Measurements from ENCODE around the gene AXIN1.
"Not testable (repeated sequence)": the region's sequence is repeated elsewhere in the genome, so short reads cannot be mapped to it uniquely, and the experiment has no call there.

AXIN1 gene

GRCh38 chr16:264440-264951 is 88.0 kb downstream of the AXIN1 start:
- no peak for DNase-seq

GRCh38 chr16:263944-264343 is 88.6 kb downstream of the AXIN1 start:
- DNase-seq, result no peak

DNA sequence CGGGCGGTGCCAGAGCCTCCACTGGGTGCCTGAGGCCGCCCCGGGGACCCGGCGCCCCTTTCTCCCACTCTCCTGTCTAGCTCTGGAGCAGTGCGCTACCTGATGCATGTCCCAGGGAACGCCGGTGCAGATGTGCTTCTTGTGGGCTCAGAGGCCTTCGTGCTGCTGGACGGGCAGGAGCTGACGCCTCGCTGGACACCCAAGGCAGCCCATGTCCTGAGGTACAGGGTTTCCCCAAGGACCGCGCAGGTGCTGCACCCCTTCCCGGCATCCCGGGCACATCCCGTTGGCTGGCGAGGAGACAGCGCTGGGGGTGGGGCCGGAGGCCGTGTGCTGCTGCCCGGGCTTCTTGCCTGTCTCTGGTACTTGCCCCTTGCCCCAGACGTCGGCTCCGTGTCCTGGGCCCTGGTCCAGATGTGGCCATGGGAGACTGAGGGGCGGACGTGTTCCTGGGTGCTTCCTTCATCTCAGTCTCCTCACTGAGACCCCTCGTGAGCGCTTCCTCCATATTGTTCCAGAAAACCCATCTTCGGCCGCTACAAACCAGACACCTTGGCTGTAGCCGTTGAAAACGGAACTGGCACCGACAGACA is 89.2 kb downstream of the AXIN1 start:
- no peak for DNase-seq

GRCh38 chr16:262121-262745 is 90.3 kb downstream of the AXIN1 start:
- DNase-seq, result no peak

DNA sequence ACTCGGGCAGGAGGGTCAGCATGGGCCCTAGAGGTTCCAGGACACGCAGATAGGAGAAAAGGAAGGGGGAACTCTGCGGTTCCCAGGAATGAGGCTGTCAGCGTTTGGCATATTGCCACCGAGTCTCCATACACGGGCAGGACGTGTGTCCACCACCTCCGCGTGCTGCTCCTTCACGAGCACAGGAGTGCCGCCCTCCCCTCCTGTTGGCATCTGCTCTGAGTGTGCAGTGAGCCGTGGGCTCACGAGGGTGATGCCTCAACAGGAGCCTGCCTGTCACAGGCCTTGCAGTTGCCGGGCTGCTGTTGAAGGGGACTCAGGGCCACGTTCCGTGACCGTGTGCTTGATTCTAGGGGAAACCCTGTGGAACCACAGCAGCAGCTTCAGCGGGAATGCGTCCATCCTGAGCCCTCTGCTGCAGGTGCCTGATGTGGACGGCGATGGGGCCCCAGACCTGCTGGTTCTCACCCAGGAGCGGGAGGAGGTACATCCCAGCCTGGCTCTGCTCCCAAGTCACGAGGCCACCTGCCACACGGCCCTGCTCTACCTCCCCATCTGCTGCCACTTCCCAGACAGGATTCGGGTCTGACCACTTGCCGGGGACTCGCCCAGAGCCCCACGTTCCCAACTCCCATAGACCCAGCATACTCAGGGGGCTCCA is 91.4 kb downstream of the AXIN1 start:
- DNase-seq, result no peak

DNA sequence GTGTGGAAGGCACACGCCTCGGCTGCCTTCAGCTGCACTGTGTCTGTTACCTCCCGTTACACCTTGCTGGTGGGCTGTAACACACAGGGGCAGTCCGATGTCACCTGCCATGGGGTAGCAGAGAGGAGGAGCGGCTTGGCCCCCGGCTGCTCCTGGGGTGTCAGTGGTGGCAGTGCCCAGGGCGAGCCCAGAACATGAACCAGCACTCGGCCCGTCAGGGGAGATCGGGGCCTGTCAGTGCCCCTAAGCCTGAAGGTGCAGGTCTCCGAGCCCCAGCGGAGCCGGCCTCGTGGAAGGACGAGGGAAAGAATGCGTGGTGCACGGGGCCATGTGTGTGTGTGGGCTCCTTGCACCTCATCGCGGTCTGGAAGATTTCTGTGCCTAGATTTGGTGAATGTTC is 92.2 kb downstream of the AXIN1 start:
- no peak for DNase-seq

DNA sequence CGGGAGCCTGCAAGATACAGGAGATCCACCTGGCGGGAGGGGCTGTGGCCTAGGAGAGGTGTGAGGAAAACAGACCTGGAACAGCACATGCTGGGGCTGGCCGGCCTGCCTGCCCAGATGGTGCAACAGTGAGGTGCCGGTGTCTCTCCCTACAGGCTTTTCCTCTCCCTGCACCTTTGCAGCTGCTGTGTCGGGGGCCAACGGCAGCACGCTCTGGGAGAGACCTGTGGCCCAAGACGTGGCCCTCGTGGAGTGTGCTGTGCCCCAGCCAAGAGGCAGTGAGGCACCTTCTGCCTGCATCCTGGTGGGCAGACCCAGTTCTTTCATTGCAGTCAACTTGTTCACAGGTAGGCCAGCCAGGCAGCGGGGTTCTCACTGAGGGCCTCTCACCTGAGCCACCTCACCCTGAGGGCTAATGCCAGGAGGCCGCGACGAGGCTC is 92.7 kb downstream of the AXIN1 start:
- no peak for DNase-seq

GRCh38 chr16:259226-259625 is 93.3 kb downstream of the AXIN1 start:
- DNase-seq, result no peak

- not testable (repeated sequence) for DNase-seq
These were observed 94.4 kb downstream of the AXIN1 start for GRCh38 chr16:258091-258490.

DNA sequence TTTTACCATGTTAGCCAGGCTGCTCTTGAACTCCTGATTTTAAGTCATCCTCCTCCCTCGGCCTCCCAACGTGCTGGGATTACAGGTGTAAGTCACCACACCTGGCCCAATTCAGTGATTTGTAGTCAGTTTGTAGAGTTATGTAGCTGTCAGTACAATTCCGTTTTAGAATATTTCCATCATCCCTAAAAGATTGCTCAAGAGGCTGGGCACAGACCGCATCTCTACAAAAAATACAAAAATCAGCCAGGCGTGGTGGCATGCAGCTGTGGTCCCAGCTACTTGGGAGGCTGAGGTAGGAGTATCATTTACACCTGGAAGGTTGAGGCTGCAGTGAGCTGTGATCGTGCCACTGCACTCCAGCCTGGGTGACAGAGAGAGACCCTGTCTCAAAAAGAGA is 97.3 kb downstream of the AXIN1 start:
- no peak for DNase-seq

GRCh38 chr16:254461-254860 is 98.1 kb downstream of the AXIN1 start:
- no peak for DNase-seq

DNA sequence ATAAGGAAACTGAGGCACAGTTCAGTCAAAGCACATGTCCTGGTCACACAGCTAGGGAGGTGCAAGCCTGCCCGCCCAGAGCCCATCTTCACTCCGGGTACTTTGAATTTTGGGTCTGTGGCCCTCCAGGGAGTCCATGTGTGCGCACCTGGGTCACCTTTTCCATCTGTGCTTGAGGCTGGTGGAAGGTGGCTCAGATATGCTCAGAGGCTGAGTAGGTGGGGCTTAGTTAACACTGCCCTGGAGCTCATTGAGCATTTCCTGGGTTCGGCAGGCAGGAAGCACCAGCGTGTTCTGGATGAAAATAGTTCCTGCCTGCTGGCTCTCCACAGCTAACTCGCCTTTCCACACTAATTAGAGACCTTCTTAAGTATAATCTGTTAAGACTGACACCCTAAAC is 98.7 kb downstream of the AXIN1 start:
- no peak for DNase-seq

DNA sequence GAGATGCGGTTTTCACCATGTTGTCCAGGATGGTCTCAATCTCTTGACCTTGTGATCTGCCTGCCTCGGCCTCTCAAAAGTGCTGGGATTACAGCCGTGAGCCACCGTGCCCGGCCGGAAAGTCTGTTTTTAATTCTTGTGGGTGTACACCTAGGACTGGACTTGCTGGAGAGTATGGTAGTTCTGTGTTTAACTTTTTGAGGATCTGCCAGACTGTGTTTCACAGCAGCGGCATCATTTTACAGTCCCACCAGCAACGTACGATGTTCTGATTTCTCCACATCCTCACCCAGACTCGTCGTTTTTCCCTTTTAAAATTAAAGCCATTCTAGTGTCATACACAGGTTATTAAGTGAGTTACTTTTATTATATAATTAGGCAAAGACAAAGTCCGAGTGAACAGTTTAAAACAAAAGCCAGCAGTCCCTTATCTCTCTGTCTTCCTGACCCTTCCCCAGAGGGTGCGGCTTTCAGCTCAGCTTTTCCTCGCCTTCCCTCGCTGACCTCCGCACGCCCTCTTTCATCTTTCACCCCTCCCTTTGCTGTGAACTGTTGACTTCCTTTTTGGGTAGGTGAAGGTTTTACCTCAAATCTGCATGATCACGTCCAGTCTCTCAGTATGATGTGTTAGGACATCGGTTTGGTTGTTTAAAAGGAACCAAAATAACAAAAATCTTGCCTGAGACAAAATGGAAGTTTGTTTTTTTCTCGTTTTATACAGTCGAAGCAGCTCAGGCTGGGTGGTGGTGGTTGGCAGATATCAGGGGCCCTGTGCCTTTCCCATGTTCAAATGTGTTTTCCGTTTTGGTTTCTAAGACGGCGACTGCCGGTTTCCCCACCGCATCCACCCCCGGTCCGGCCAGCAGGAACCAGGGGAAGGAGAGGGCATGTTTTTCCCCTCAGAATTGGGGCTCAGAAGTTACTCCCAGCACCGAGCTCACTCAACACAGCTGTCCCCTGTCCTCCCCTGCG is 99.9 kb downstream of the AXIN1 start:
- peak in 1 of 2 donors; percentile 45 for DNase-seq

GRCh38 chr16:249431-249830 is 103.1 kb downstream of the AXIN1 start:
- no peak for DNase-seq

GRCh38 chr16:247027-247426 is 105.5 kb downstream of the AXIN1 start:
- DNase-seq, result no peak

GRCh38 chr16:245105-245504 is 107.4 kb downstream of the AXIN1 start:
- no peak for DNase-seq

- no peak for DNase-seq
These were observed 109.2 kb downstream of the AXIN1 start for GRCh38 chr16:243348-243747.

DNA sequence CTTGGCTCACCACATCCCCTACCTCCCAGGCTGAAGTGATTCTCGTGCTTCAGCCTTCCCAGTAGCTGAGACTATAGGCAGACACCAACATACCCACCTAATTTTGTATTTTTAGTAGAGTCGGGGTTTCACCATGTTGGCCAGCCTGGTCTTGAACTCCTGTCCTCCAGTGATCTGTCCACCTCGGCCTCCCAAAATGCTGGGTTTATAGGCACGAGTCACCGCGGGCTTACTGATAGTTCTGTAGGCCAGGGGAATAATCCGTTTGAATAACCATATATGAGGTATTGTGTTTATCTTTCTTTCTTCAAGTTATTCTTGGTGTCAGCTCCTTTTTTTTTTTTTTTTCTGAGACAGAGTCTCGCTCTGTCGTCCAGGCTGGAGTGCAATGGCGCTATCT is 110.2 kb downstream of the AXIN1 start:
- no peak for DNase-seq

GRCh38 chr16:240559-240958 is 112.0 kb downstream of the AXIN1 start:
- no peak for DNase-seq

GRCh38 chr16:239948-240277 is 112.6 kb downstream of the AXIN1 start:
- no peak for DNase-seq

Data from CD4-positive, alpha-beta T cell treated with Interleukin-4 for 1 hour (primary cell).